SK-N-SH (cell line): ENCODE results near the gene PIK3R5. TPM values are rescaled to one million over a fixed set of nuclear protein-coding genes. Genes with fewer than 3 reads are reported as not detected.

Source experiments
- CTCF ChIA-PET: fragments of 300-600, 350-600 bp; formaldehyde crosslinking; extraction: SDS; loops from one replicate; lab custom pipeline; 2021; lab: Yijun Ruan, JAX
- POLR2A ChIA-PET: fragments of 350-600 bp; sonication (Branson Sonifier 250); formaldehyde crosslinking; extraction: SDS; loops from one replicate; lab custom pipeline; 2020; ENCODE audit warnings: antibody characterized with exemption, inconsistent platforms; lab: Yijun Ruan, JAX
- DNase-seq: peaks from one replicate; pipeline ENCODE4 v3.0.0; 2012
- H2AFZ ChIP-seq: fragments of 200-600 bp; sonication (generic); 2 replicates; pipeline ENCODE4 v1.8.1; 2016; ENCODE audit warnings: antibody characterized with exemption, mild to moderate bottlenecking, low read depth
- H3F3A ChIP-seq: fragments of 200-600 bp; sonication (generic); replicated peaks from 2 replicates; pipeline ENCODE3; 2016; ENCODE audit warnings: antibody characterized with exemption, mild to moderate bottlenecking; ENCODE audit not compliant: insufficient read depth
- H3K27ac ChIP-seq, 2 experiments: fragments of 200-500 bp in 1 of 2; fragments of 200-600 bp in 1 of 2; sonication (Bioruptor generic) in 1 of 2; sonication (generic), shearing (Covaris generic) in 1 of 2; 2 replicates each; pipeline versions ENCODE4 v1.5.1 to v1.6.1; 2014 to 2016; ENCODE audit warnings: low read depth in 2 of 2, inconsistent platforms in 1 of 2, low read length in 1 of 2, mild to moderate bottlenecking in 1 of 2, mixed read lengths in 1 of 2
- H3K27me3 ChIP-seq: fragments of 200-600 bp; sonication (generic), shearing (Covaris generic); 2 replicates; pipeline ENCODE4 v1.6.1; 2016; ENCODE audit warnings: mixed run types; ENCODE audit not compliant: insufficient read depth
- H3K36me3 ChIP-seq, 2 experiments: fragments of 200-500 bp in 1 of 2; fragments of 200-600 bp in 1 of 2; sonication (Bioruptor generic) in 1 of 2; sonication (generic) in 1 of 2; replicated peaks in 1 of 2; 2 replicates each; pipeline versions ENCODE3 to v1.5.1; 2014 to 2016; ENCODE audit warnings: low read length in 1 of 2, mild to moderate bottlenecking in 1 of 2; ENCODE audit not compliant: insufficient read depth in 2 of 2, control insufficient read depth in 1 of 2
- H3K4me1 ChIP-seq, 2 experiments: fragments of 200-500 bp in 1 of 2; fragments of 200-600 bp in 1 of 2; sonication (Bioruptor generic) in 1 of 2; sonication (generic), shearing (Covaris generic) in 1 of 2; 2 replicates each; pipeline versions ENCODE4 v1.5.1 to v1.6.1; 2014 to 2016; ENCODE audit warnings: low read depth in 1 of 2, low read length in 1 of 2, mixed run types in 1 of 2; ENCODE audit not compliant: insufficient read depth in 2 of 2, control insufficient read depth in 1 of 2
- H3K4me2 ChIP-seq: fragments of 200-600 bp; sonication (generic), shearing (Covaris generic); 2 replicates; pipeline ENCODE4 v1.6.1; 2017; ENCODE audit warnings: mixed run types
- H3K4me3 ChIP-seq, 2 experiments: fragments of 200-500 bp in 1 of 2; fragments of 200-600 bp in 1 of 2; sonication (Bioruptor generic) in 1 of 2; sonication (generic), shearing (Covaris generic) in 1 of 2; 2 replicates each; pipeline versions ENCODE4 v1.5.1 to v1.8.1; 2014 to 2016; ENCODE audit warnings: low read depth in 2 of 2, inconsistent platforms in 1 of 2, low read length in 1 of 2, mild to moderate bottlenecking in 1 of 2, mixed read lengths in 1 of 2, moderate library complexity in 1 of 2
- H3K79me2 ChIP-seq: fragments of 200-600 bp; sonication (generic); 2 replicates; pipeline ENCODE4 v1.8.1; 2017; ENCODE audit warnings: mild to moderate bottlenecking; ENCODE audit not compliant: insufficient read depth
- H3K9ac ChIP-seq: fragments of 200-600 bp; sonication (generic); 2 replicates; pipeline ENCODE4 v1.6.1; 2017; ENCODE audit warnings: mixed run types
- H3K9me2 ChIP-seq: fragments of 200-600 bp; sonication (generic); 2 replicates; pipeline ENCODE4 v1.6.1; 2017; ENCODE audit warnings: mixed run types
- H3K9me3 ChIP-seq: fragments of 200-600 bp; sonication (generic); 2 replicates; pipeline ENCODE4 v1.6.1; 2017; ENCODE audit warnings: mixed run types, mild to moderate bottlenecking, moderate library complexity
- H4K20me1 ChIP-seq: fragments of 200-600 bp; sonication (generic); 2 replicates; pipeline ENCODE4 v1.6.1; 2017; ENCODE audit warnings: mild to moderate bottlenecking, mixed run types; ENCODE audit not compliant: insufficient read depth
- EZH2phosphoT487 ChIP-seq: fragments of 200-600 bp; sonication (generic); IDR thresholded peaks from 2 replicates; pipeline ENCODE4 v1.6.1; 2017; ENCODE audit warnings: low read depth, mixed run types, mild to moderate bottlenecking, antibody characterized with exemption, moderate library complexity, borderline replicate concordance
- FOSL2 ChIP-seq: IDR thresholded peaks from 2 replicates; pipeline ENCODE4 v1.4.0; 2012; ENCODE audit warnings: low read depth, mild to moderate bottlenecking, moderate library complexity, borderline replicate concordance
- GABPA ChIP-seq: IDR thresholded peaks from 2 replicates; pipeline ENCODE4 v1.4.0; 2012; ENCODE audit warnings: low read depth, mild to moderate bottlenecking
- GATA2 ChIP-seq: sonication (generic); formaldehyde crosslinking; IDR thresholded peaks from 2 replicates; pipeline ENCODE4 v1.5.0; 2020; ENCODE audit warnings: mild to moderate bottlenecking, missing genetic modification reagents
- JUND ChIP-seq: IDR thresholded peaks from 2 replicates; pipeline ENCODE4 v1.4.0; 2012
- MEF2A ChIP-seq: IDR thresholded peaks from 2 replicates; pipeline ENCODE4 v1.4.0; 2012; ENCODE audit warnings: low read depth, borderline replicate concordance
- NRF1 ChIP-seq: IDR thresholded peaks from 2 replicates; pipeline ENCODE4 v1.6.1; 2012; ENCODE audit warnings: low read depth, mild to moderate bottlenecking, low read length
- POLR2AphosphoS5 ChIP-seq: IDR thresholded peaks from 2 replicates; pipeline ENCODE4 v1.6.1; 2012; ENCODE audit warnings: low read depth, low read length
- RAD21 ChIP-seq: IDR thresholded peaks from 2 replicates; pipeline ENCODE4 v1.6.1; 2012; ENCODE audit warnings: mild to moderate bottlenecking, low read length
- TEAD4 ChIP-seq: IDR thresholded peaks from 2 replicates; pipeline ENCODE4 v1.4.0; 2012; ENCODE audit warnings: mild to moderate bottlenecking, borderline replicate concordance; ENCODE audit not compliant: insufficient read depth
- YY1 ChIP-seq: IDR thresholded peaks from 2 replicates; pipeline ENCODE4 v1.4.0; 2012; ENCODE audit warnings: low read depth, mild to moderate bottlenecking
- WGBS: methylation state at CpG from one replicate; pipeline ENCODE4 v1.1.6; 2017; ENCODE audit warnings: low lambda C conversion rate; 5-methylcytosine and 5-hydroxymethylcytosine counted together
- polyA plus RNA-seq, 3 experiments: library from polyadenylated mRNA; depleted of rRNA; stranded (reverse); fragments of >200 nt; gene quantifications; 2 replicates each; pipeline ENCODE4 v1.2.3, GENCODE V29; 2012
- TF ChIP-seq, protein P1 (sequence below): fragments of 200-600 bp; sonication (generic); IDR thresholded peaks from 2 replicates; pipeline ENCODE4 v1.6.1; 2017; ENCODE audit warnings: antibody characterized with exemption, mild to moderate bottlenecking, moderate library complexity
- TF ChIP-seq, protein P2 (sequence below): IDR thresholded peaks from 2 replicates; pipeline ENCODE4 v1.4.0; 2012; ENCODE audit warnings: low read depth, borderline replicate concordance
- TF ChIP-seq, protein P3 (sequence below): fragments of 150-350 bp; IDR thresholded peaks from 2 replicates; pipeline ENCODE4 v1.6.1; 2017; ENCODE audit warnings: antibody characterized with exemption, low read length, low read depth, borderline replicate concordance
- TF ChIP-seq, protein P4 (sequence below): IDR thresholded peaks from 2 replicates; pipeline ENCODE4 v1.4.0; 2012; ENCODE audit warnings: low read depth, borderline replicate concordance
- TF ChIP-seq, protein P5 (sequence below): fragments of 150-350 bp; IDR thresholded peaks from 2 replicates; pipeline ENCODE4 v1.6.1; 2016; ENCODE audit warnings: mild to moderate bottlenecking, low read depth, low read length

Gene PIK3R5
- polyA plus RNA-seq, 1 of the 3 experiments (the other 2 are of a cell fraction), result not detected

DNA sequence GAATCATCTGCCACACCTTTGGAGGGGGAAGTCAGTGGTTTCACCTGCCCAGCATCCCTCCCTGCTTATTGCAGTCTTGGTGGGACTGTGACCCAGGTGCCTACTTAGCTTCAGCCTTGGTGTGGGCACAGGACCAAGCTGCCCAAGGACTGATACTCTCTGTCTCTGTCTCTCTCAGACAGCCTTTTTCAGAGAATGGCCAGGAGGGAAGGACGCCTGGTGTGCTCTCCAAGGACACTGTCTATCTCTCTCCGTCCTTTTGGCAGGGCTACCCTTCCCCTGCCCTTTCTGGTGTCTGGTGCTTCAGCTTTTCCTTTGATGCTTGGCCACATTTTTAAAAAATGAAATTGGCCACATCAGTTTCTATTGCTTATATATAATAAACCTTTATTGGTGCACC lies 117.6 kb downstream of the PIK3R5 start:
- no peak overlapping the region for H3K27ac ChIP-seq
- no peak overlapping the region for H3K4me2 ChIP-seq
- CTCF ChIA-PET, result interaction anchor here (2.1 kb wide), 1 partner anchor 14 kb away, joined by 5 read pairs; no protein-coding TSS in a partner anchor
- H2AFZ ChIP-seq, result no peak overlapping the region
- H4K20me1 ChIP-seq, result no peaks in the 10 kb centered on the region
- H3K4me3 ChIP-seq, result no peak overlapping the region
- H3K9me2 ChIP-seq, result no peaks in the 10 kb centered on the region
- DNase-seq, result no peak
- H3K36me3 ChIP-seq, result no peaks in the 10 kb centered on the region
- no peaks in the 10 kb centered on the region for H3K79me2 ChIP-seq
- H3K9ac ChIP-seq, result no peak overlapping the region
- H3K4me1 ChIP-seq, result no peaks in the 10 kb centered on the region
- POLR2A ChIA-PET, result no interaction called here
- no peaks in the 10 kb centered on the region for H3K9me3 ChIP-seq
- WGBS, result 7% methylated on average over 2 of the region's 2 CpGs
- no peaks in the 10 kb centered on the region for H3F3A ChIP-seq
- TF ChIP-seq NRF1, result no peak
- TF ChIP-seq MEF2A, result no peak
- no peak for TF ChIP-seq YY1
- no peak for TF ChIP-seq GABPA
- no peak for TF ChIP-seq POLR2AphosphoS5
- no peak for TF ChIP-seq JUND
- no peak for TF ChIP-seq RAD21
- TF ChIP-seq, protein P1, sequence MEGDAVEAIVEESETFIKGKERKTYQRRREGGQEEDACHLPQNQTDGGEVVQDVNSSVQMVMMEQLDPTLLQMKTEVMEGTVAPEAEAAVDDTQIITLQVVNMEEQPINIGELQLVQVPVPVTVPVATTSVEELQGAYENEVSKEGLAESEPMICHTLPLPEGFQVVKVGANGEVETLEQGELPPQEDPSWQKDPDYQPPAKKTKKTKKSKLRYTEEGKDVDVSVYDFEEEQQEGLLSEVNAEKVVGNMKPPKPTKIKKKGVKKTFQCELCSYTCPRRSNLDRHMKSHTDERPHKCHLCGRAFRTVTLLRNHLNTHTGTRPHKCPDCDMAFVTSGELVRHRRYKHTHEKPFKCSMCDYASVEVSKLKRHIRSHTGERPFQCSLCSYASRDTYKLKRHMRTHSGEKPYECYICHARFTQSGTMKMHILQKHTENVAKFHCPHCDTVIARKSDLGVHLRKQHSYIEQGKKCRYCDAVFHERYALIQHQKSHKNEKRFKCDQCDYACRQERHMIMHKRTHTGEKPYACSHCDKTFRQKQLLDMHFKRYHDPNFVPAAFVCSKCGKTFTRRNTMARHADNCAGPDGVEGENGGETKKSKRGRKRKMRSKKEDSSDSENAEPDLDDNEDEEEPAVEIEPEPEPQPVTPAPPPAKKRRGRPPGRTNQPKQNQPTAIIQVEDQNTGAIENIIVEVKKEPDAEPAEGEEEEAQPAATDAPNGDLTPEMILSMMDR, result no peak
- TF ChIP-seq EZH2phosphoT487, result no peak
- TF ChIP-seq, protein P2, sequence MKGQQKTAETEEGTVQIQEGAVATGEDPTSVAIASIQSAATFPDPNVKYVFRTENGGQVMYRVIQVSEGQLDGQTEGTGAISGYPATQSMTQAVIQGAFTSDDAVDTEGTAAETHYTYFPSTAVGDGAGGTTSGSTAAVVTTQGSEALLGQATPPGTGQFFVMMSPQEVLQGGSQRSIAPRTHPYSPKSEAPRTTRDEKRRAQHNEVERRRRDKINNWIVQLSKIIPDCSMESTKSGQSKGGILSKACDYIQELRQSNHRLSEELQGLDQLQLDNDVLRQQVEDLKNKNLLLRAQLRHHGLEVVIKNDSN, result no peak
- TF ChIP-seq, protein P3, sequence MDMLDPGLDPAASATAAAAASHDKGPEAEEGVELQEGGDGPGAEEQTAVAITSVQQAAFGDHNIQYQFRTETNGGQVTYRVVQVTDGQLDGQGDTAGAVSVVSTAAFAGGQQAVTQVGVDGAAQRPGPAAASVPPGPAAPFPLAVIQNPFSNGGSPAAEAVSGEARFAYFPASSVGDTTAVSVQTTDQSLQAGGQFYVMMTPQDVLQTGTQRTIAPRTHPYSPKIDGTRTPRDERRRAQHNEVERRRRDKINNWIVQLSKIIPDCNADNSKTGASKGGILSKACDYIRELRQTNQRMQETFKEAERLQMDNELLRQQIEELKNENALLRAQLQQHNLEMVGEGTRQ, result no peak
- no peak for TF ChIP-seq TEAD4
- TF ChIP-seq, protein P4, sequence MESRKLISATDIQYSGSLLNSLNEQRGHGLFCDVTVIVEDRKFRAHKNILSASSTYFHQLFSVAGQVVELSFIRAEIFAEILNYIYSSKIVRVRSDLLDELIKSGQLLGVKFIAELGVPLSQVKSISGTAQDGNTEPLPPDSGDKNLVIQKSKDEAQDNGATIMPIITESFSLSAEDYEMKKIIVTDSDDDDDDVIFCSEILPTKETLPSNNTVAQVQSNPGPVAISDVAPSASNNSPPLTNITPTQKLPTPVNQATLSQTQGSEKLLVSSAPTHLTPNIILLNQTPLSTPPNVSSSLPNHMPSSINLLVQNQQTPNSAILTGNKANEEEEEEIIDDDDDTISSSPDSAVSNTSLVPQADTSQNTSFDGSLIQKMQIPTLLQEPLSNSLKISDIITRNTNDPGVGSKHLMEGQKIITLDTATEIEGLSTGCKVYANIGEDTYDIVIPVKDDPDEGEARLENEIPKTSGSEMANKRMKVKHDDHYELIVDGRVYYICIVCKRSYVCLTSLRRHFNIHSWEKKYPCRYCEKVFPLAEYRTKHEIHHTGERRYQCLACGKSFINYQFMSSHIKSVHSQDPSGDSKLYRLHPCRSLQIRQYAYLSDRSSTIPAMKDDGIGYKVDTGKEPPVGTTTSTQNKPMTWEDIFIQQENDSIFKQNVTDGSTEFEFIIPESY, result no peak
- TF ChIP-seq FOSL2, result no peak
- no peak for TF ChIP-seq GATA2
- TF ChIP-seq, protein P5, sequence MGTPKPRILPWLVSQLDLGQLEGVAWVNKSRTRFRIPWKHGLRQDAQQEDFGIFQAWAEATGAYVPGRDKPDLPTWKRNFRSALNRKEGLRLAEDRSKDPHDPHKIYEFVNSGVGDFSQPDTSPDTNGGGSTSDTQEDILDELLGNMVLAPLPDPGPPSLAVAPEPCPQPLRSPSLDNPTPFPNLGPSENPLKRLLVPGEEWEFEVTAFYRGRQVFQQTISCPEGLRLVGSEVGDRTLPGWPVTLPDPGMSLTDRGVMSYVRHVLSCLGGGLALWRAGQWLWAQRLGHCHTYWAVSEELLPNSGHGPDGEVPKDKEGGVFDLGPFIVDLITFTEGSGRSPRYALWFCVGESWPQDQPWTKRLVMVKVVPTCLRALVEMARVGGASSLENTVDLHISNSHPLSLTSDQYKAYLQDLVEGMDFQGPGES, result no peak
- H3K27me3 ChIP-seq, result peaks cover 7% of the 10 kb centered on the region; the same call in 1 of the 2 replicates
